Measurements from ENCODE around the gene TBC1D24. TPM values are rescaled to one million over a fixed set of nuclear protein-coding genes. Genes with fewer than 3 reads are reported as not detected.
"Not testable (repeated sequence)": the region's sequence is repeated elsewhere in the genome, so short reads cannot be mapped to it uniquely, and the experiment has no call there.

The TBC1D24 gene
- total RNA-seq, 1 donor from 2014 or later = 12.6 TPM

DNA sequence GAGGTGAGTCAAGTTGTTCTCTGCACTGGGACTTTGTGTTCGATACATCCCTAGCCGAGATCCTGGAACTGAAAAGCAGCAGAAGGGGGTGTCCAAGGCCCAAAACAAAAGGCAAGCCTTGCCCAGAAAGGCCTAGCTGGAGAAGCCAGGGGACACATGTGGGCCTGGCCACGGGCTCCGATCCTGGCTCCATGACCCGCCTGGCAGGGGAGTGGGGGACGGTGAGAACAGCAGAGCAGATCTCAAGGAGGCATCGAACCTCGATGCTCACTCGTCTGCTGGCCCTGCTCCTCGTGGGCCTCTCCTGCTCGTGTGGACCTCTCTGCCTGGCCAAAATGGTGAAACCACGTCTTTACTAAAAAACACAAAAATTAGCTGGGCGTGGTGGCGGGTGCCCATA is 36.8 kb upstream of the TBC1D24 start:
- H3K27me3 Mint-ChIP-seq = no peaks in the 10 kb centered on the region
- POLR2A ChIA-PET = no interaction called here
- no peaks in the 10 kb centered on the region for H3K9me3 Mint-ChIP-seq
- DNase-seq = no peak
- H3K4me1 Mint-ChIP-seq = peaks cover 16% of the 10 kb centered on the region
- no peak overlapping the region for H3K27ac Mint-ChIP-seq
- intact Hi-C loops (cut with micrococcal nuclease) = no loop called here
- H3K4me3 Mint-ChIP-seq = no peak overlapping the region
- no peak for ATAC-seq (ENCODE audit: low read depth)
- peaks cover 11% of the 10 kb centered on the region for H3K36me3 Mint-ChIP-seq (ENCODE audit: low read depth)
- no peak for TF ChIP-seq CTCF (IDR thresholded peaks at IDR 0.05)
- CTCF ChIA-PET = no interaction called here

- CTCF ChIA-PET = interaction anchor here (0.7 kb wide), 1 partner anchor 10 kb away, joined by 3 read pairs; no protein-coding TSS in a partner anchor
- Mint-ChIP-seq H3K4me3 (no peak overlapping the region), H3K27ac (peak overlapping the region; percentile 79), H3K36me3 (ENCODE audit: low read depth) (peaks cover 11% of the 10 kb centered on the region), H3K9me3 (no peaks in the 10 kb centered on the region), H3K4me1 (peaks cover 16% of the 10 kb centered on the region), H3K27me3 (no peaks in the 10 kb centered on the region)
- no peak for TF ChIP-seq CTCF (IDR thresholded peaks at IDR 0.05)
- ATAC-seq (ENCODE audit: low read depth) (no peak), DNase-seq (no peak)
- intact Hi-C loops (cut with micrococcal nuclease) = no loop called here
- POLR2A ChIA-PET = interaction anchor here (0.9 to 1.0 kb wide), 2 partner anchors 20 to 284 kb away, joined by 3 to 9 read pairs; partner anchors contain the start of gene TEDC2
Measured at GRCh38 chr16:2439598-2439997, 35.3 kb upstream of the TBC1D24 start.

- H3K27ac Mint-ChIP-seq; CTCF ChIA-PET; intact Hi-C loops (cut with micrococcal nuclease); H3K9me3 Mint-ChIP-seq; H3K4me3 Mint-ChIP-seq; DNase-seq; ATAC-seq (ENCODE audit: low read depth); H3K27me3 Mint-ChIP-seq: not testable (repeated sequence)
- Mint-ChIP-seq H3K4me1 (peaks cover 16% of the 10 kb centered on the region), H3K36me3 (ENCODE audit: low read depth) (peaks cover 24% of the 10 kb centered on the region)
- POLR2A ChIA-PET = interaction anchor here (0.6 to 1.1 kb wide), 3 partner anchors 27 to 501 kb away, joined by 3 to 4 read pairs (median 3); no protein-coding TSS in a partner anchor
Measured at GRCh38 chr16:2441143-2441804, 33.7 kb upstream of the TBC1D24 start.

- no peaks in the 10 kb centered on the region for H3K27me3 Mint-ChIP-seq
Measured at GRCh38 chr16:2443555-2443954, 31.4 kb upstream of the TBC1D24 start.

GRCh38 chr16:2447920-2448583 is 26.9 kb upstream of the TBC1D24 start:
- Mint-ChIP-seq H3K9me3 (no peaks in the 10 kb centered on the region), H3K36me3 (ENCODE audit: low read depth) (peaks cover 45% of the 10 kb centered on the region), H3K4me3 (no peak overlapping the region), H3K4me1 (no peaks in the 10 kb centered on the region), H3K27ac (no peak overlapping the region), H3K27me3 (no peaks in the 10 kb centered on the region)
- TF ChIP-seq CTCF (IDR thresholded peaks at IDR 0.05) = no peak
- ATAC-seq (ENCODE audit: low read depth) (no peak), DNase-seq (no peak)
- POLR2A ChIA-PET = no interaction called here
- CTCF ChIA-PET = no interaction called here
- intact Hi-C loops (cut with micrococcal nuclease) = no loop called here

More at GRCh38 chr16:2443555-2443954, 31.4 kb upstream of the TBC1D24 start:
- intact Hi-C loops (cut with micrococcal nuclease) = no loop called here
- TF ChIP-seq CTCF (IDR thresholded peaks at IDR 0.05) = no peak
- DNase-seq = no peak
- ChIA-PET POLR2A (interaction anchor here (0.7 kb wide), 1 partner anchor 10 kb away, joined by 3 read pairs; no protein-coding TSS in a partner anchor), CTCF (no interaction called here)
- H3K4me1 Mint-ChIP-seq = peaks cover 16% of the 10 kb centered on the region
- H3K27ac Mint-ChIP-seq = no peak overlapping the region
- no peak for ATAC-seq (ENCODE audit: low read depth)
- H3K4me3 Mint-ChIP-seq = no peak overlapping the region
- H3K36me3 Mint-ChIP-seq (ENCODE audit: low read depth) = peaks cover 32% of the 10 kb centered on the region
- no peaks in the 10 kb centered on the region for H3K9me3 Mint-ChIP-seq

All from activated B cell treated with CpG ODN at 0.5 μM for 24 hours (primary cell).